GM23248 (cell line): Measurements from ENCODE around the gene CMTM8. TPM values are rescaled to one million over a fixed set of nuclear protein-coding genes. Genes with fewer than 3 reads are reported as not detected.
A peak's percentile ranks its signal among the peaks of the same experiment; 100 is the strongest.

ENCODE experiments used
- DNase-seq: peaks from one replicate; pipeline ENCODE4 v3.0.0-alpha.2; 2015
- H2AFZ ChIP-seq: fragments of 200-600 bp; sonication (generic); 2 replicates; pipeline ENCODE4 v1.6.1; 2016; ENCODE audit warnings: antibody characterized with exemption
- H3F3A ChIP-seq: fragments of 200-600 bp; sonication (generic); 2 replicates; pipeline ENCODE4 v1.6.1; 2016; ENCODE audit warnings: mild to moderate bottlenecking, antibody characterized with exemption, mixed run types; ENCODE audit not compliant: insufficient read depth
- H3K27ac ChIP-seq: fragments of 200-600 bp; sonication (generic); 2 replicates; pipeline ENCODE4 v1.5.1; 2016; ENCODE audit warnings: mild to moderate bottlenecking
- H3K27me3 ChIP-seq: fragments of 200-600 bp; sonication (generic); replicated peaks from 2 replicates; pipeline ENCODE4 v1.6.1; 2016; ENCODE audit warnings: mild to moderate bottlenecking; ENCODE audit not compliant: insufficient read depth
- H3K36me3 ChIP-seq: fragments of 200-600 bp; sonication (generic); 2 replicates; pipeline ENCODE4 v1.6.1; 2016; ENCODE audit warnings: low read depth, mild to moderate bottlenecking
- H3K4me1 ChIP-seq: fragments of 200-600 bp; sonication (generic); 2 replicates; pipeline ENCODE4 v1.6.1; 2016; ENCODE audit warnings: mild to moderate bottlenecking; ENCODE audit not compliant: insufficient read depth
- H3K4me2 ChIP-seq: fragments of 200-600 bp; sonication (generic); one replicate; pipeline ENCODE4 v1.6.1; 2016; ENCODE audit warnings: mild to moderate bottlenecking; ENCODE audit not compliant: unreplicated experiment
- H3K4me3 ChIP-seq: fragments of 200-600 bp; sonication (generic); 2 replicates; pipeline ENCODE4 v1.5.1; 2016; ENCODE audit warnings: mild to moderate bottlenecking
- H3K79me2 ChIP-seq: fragments of 200-600 bp; sonication (generic); 2 replicates; pipeline ENCODE4 v1.6.1; 2016; ENCODE audit warnings: mild to moderate bottlenecking; ENCODE audit not compliant: insufficient read depth
- H3K9ac ChIP-seq: fragments of 200-600 bp; sonication (generic); 2 replicates; pipeline ENCODE4 v1.6.1; 2016; ENCODE audit warnings: mild to moderate bottlenecking
- H3K9me2 ChIP-seq: fragments of 200-600 bp; sonication (generic); 2 replicates; pipeline ENCODE4 v1.6.1; 2016; ENCODE audit warnings: mixed run types, mild to moderate bottlenecking, moderate library complexity; ENCODE audit not compliant: insufficient read depth
- H3K9me3 ChIP-seq: fragments of 200-600 bp; sonication (generic); one replicate; pipeline ENCODE4 v1.6.1; 2017; ENCODE audit warnings: low read depth
- H4K20me1 ChIP-seq: fragments of 200-600 bp; sonication (generic); 2 replicates; pipeline ENCODE4 v1.6.0; 2016; ENCODE audit not compliant: insufficient read depth
- EZH2 ChIP-seq: fragments of 200-600 bp; sonication (generic); IDR thresholded peaks from 2 replicates; pipeline ENCODE4 v1.6.1; 2018; ENCODE audit warnings: antibody characterized with exemption, mild to moderate bottlenecking; ENCODE audit not compliant: insufficient read depth, poor library complexity, severe bottlenecking
- EZH2phosphoT487 ChIP-seq: fragments of 200-600 bp; sonication (generic); IDR thresholded peaks from 2 replicates; pipeline ENCODE4 v1.6.1; 2018; ENCODE audit warnings: antibody characterized with exemption, moderate library complexity, mild to moderate bottlenecking, low read depth; ENCODE audit not compliant: insufficient read depth
- WGBS, 2 experiments: methylation state at CpG; one replicate each; pipeline ENCODE4 v1.1.6; 2015 to 2017; ENCODE audit warnings: low lambda C conversion rate in 2 of 2, low coverage in 1 of 2; ENCODE audit errors: missing lambda C conversion rate in 2 of 2; 5-methylcytosine and 5-hydroxymethylcytosine counted together
- in situ Hi-C: fragments of 300-500 bp; cut with MboI; formaldehyde crosslinking; loops from 2 replicates; pipeline ENCODE4 v1.15.0; 2020
- polyA plus RNA-seq: library from polyadenylated mRNA; unstranded; fragments of >200 nt; fragmentation: Nextera tagmentation; extraction: Ambion mirVana; gene quantifications from 2 replicates; pipeline ENCODE4 v1.2.1, GENCODE V29; 2016
- total RNA-seq: library from RNA; depleted of rRNA; stranded (reverse); fragments of >200 nt; shearing (Covaris generic); gene quantifications from 2 replicates; pipeline ENCODE4 v1.2.3, GENCODE V29; 2014

The CMTM8 gene
- total and polyA plus RNA-seq, 2 experiments from 2014 or later, result not detected

DNA sequence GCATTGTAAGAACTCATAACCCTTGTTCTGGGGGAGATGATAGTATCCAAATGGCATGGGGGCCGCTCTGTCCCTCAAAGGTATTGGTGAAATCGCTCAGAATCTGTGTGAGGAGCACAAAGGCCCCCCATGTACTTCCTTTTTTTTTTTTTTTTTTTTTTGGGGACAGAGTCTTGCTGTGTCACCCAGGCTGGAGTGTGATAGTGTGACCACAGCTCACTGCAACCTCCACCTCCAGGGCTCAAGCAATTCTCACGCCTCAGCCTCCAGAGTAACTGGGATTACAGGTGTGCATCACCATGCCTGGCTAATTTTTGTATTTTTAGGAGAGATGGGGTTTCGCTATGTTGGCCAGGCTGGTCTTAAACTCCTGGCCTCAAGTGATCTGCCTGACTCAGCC is 37.0 kb downstream of the CMTM8 start:
- H3K4me1 ChIP-seq, result no peaks in the 10 kb centered on the region
- no peaks in the 10 kb centered on the region for H3K9me3 ChIP-seq
- 48 to 55% methylated on average over 4 of the region's 4 CpGs for WGBS, 2 experiments
- no peaks in the 10 kb centered on the region for H4K20me1 ChIP-seq
- in situ Hi-C loops, result no loop called here
- H3K9me2 ChIP-seq, result no peaks in the 10 kb centered on the region
- H3K4me2 ChIP-seq, result no peak overlapping the region
- no peaks in the 10 kb centered on the region for H3K36me3 ChIP-seq
- H3K9ac ChIP-seq, result no peak overlapping the region
- DNase-seq, result no peak
- no peak overlapping the region for H2AFZ ChIP-seq
- no peaks in the 10 kb centered on the region for H3K79me2 ChIP-seq
- peaks cover 41% of the 10 kb centered on the region for H3K27me3 ChIP-seq
- H3K27ac ChIP-seq, result no peak overlapping the region
- no peaks in the 10 kb centered on the region for H3F3A ChIP-seq
- no peak for TF ChIP-seq EZH2phosphoT487
- no peak for TF ChIP-seq EZH2
- H3K4me3 ChIP-seq, result no peak overlapping the region

DNA sequence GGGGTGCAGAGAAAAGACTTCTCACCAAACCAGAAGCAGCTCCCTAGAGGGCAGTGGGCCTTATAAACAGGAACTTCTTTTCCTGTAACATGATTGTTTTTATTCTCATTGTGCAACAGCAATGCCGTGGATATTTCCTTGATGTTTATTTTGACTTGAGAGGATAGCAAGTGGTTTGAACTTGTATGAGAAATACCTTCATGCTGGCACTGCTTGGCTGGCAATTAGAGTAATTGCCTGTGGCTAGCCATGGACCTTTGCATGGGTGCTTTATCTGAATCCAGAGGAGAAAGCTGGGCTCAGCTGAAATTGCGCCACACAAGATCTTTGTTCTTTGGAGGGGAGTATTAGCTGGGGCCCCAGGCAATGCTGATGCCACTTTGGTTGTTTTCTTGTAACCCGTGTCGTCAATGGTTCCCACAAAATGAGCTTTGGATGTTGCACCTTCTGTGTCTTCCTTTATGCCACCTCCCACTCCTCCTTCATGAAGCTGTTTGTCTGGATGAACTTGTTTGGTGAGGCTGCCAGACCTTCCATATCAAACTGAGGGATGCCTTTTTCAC is 37.9 kb downstream of the CMTM8 start:
- H3K9me2 ChIP-seq, result no peaks in the 10 kb centered on the region
- DNase-seq, result no peak

DNA sequence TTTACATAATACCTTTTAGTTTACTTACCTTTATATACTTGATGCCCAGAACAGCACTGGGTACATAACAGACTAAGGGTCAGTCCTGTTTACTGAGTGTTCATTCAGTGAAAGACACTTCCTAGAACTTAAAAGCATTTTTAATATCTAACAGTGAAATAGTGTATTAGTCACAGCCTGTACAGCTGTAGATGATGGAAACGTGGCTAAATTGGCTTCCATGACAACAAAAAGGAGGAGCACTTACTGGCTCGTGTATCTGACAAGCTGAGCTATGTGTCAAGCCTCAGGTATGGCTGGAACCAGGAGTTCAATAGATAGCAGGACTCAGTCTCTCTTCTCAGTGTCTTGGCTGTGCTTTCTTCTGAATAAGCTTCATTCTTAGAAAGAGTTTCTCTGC is 40.2 kb downstream of the CMTM8 start:
- no peak overlapping the region for H3K27ac ChIP-seq
- H4K20me1 ChIP-seq, result no peaks in the 10 kb centered on the region
- 3 to 7% methylated on average over 2 of the region's 2 CpGs for WGBS, 2 experiments
- no peaks in the 10 kb centered on the region for H3K9me2 ChIP-seq
- no peak overlapping the region for H3K9ac ChIP-seq
- in situ Hi-C loops, result no loop called here
- no peaks in the 10 kb centered on the region for H3K4me1 ChIP-seq
- no peaks in the 10 kb centered on the region for H3K9me3 ChIP-seq
- peaks cover 34% of the 10 kb centered on the region for H3K27me3 ChIP-seq
- no peaks in the 10 kb centered on the region for H3K36me3 ChIP-seq
- no peak overlapping the region for H3K4me2 ChIP-seq
- H2AFZ ChIP-seq, result no peak overlapping the region
- no peak overlapping the region for H3K4me3 ChIP-seq
- DNase-seq, result peak; percentile 21
- H3K79me2 ChIP-seq, result no peaks in the 10 kb centered on the region
- H3F3A ChIP-seq, result no peaks in the 10 kb centered on the region
- TF ChIP-seq EZH2phosphoT487, result no peak
- no peak for TF ChIP-seq EZH2

More for the DNA sequence above, 37.9 kb downstream of the CMTM8 start:
- Histone ChIP-seq H4K20me1 (no peaks in the 10 kb centered on the region), H3K4me1 (no peaks in the 10 kb centered on the region), H3K4me3 (no peak overlapping the region), H3K36me3 (no peaks in the 10 kb centered on the region), H3F3A (no peaks in the 10 kb centered on the region), H3K9me3 (no peaks in the 10 kb centered on the region), H3K27ac (no peak overlapping the region), H3K9ac (no peak overlapping the region), H3K27me3 (peaks cover 41% of the 10 kb centered on the region), H2AFZ (no peak overlapping the region), H3K4me2 (no peak overlapping the region), H3K79me2 (no peaks in the 10 kb centered on the region)
- 37 to 49% methylated on average over 4 of the region's 4 CpGs for WGBS, 2 experiments
- no peak for TF ChIP-seq EZH2
- TF ChIP-seq EZH2phosphoT487, result no peak
- in situ Hi-C loops, result no loop called here

DNA sequence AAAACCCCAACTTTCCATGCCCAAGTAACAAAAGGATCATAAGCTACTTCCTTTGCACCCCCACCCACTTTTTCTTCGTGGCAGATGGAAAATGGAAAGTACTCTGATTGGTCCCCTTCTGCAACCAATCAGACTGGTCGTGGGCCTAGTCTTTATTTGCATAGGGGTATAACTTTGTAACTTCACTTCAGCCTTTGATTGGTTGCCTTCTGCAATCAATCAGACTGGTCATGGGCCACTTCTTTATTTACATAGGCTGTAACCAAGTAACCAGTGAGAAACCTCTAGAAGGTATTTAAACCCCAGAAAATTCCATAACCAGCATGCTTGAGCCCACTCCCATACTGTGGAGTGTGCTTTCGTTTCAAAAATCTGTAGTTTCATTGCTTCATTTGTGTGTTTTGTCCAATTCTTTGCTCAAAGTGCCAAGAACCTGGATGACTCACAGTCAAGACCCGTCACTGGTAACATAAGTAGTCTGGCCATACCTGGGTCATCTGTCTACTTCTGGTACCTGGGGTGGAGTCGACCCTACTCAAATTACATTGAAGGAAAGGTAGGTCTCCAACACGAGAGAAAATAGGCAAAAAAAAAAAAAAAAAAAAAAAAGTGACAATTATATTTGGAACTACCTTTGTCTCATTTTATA is 41.9 kb downstream of the CMTM8 start:
- no peaks in the 10 kb centered on the region for H3K4me1 ChIP-seq
- 35 to 42% methylated on average over 6 of the region's 6 CpGs for WGBS, 2 experiments

More for the DNA sequence above, 41.9 kb downstream of the CMTM8 start:
- H3K9me3 ChIP-seq, result no peaks in the 10 kb centered on the region
- H3K9ac ChIP-seq, result no peak overlapping the region
- in situ Hi-C loops, result no loop called here
- no peaks in the 10 kb centered on the region for H3K36me3 ChIP-seq
- H3K27ac ChIP-seq, result no peak overlapping the region
- TF ChIP-seq EZH2phosphoT487 (no peak), EZH2 (no peak)
- H3K9me2 ChIP-seq, result no peaks in the 10 kb centered on the region
- no peaks in the 10 kb centered on the region for H3K79me2 ChIP-seq
- H4K20me1 ChIP-seq, result no peaks in the 10 kb centered on the region
- H3K27me3 ChIP-seq, result peaks cover 34% of the 10 kb centered on the region
- H3K4me3 ChIP-seq, result no peak overlapping the region
- no peak for DNase-seq
- no peak overlapping the region for H3K4me2 ChIP-seq
- H3F3A ChIP-seq, result no peaks in the 10 kb centered on the region
- no peak overlapping the region for H2AFZ ChIP-seq
